Thyroid gland (tissue), 4 donors: ENCODE data around the gene TIMM21. TPM values are rescaled to one million over a fixed set of nuclear protein-coding genes. Genes with fewer than 3 reads are reported as not detected.
A peak's percentile ranks its signal among the peaks of the same experiment; 100 is the strongest.

Experiments used
- DNase-seq, 2 donors: peaks; one replicate each; pipeline ENCODE4 v3.0.0-alpha.2; 2019
- H3K27ac ChIP-seq, 3 donors: fragments of 200-600 bp; sonication (generic); 1 replicate in 2 of 3; 2 replicates in 1 of 3; pipeline ENCODE4 v1.5.1; 2016 to 2019; ENCODE audit warnings: mild to moderate bottlenecking in 1 of 3, moderate library complexity in 1 of 3
- H3K27me3 ChIP-seq: fragments of 200-600 bp; sonication (generic); one replicate; pipeline ENCODE4 v1.5.1; 2019
- H3K36me3 ChIP-seq, 2 donors: fragments of 200-600 bp; sonication (generic); one replicate each; pipeline ENCODE4 v1.5.1; 2016 to 2019
- H3K4me1 ChIP-seq, 2 donors: fragments of 200-600 bp; sonication (generic); one replicate each; pipeline ENCODE4 v1.5.1; 2017 to 2019
- H3K4me3 ChIP-seq, 3 donors: fragments of 200-600 bp; sonication (generic); replicated peaks in 1 of 3; 1 replicate in 2 of 3; 2 replicates in 1 of 3; pipeline ENCODE4 v1.5.1; 2016; ENCODE audit warnings: mild to moderate bottlenecking in 1 of 3
- H3K9me3 ChIP-seq: fragments of 200-600 bp; sonication (generic); one replicate; pipeline ENCODE4 v1.5.1; 2017
- POLR2A ChIP-seq, 2 donors: fragments of 450-650 bp; IDR thresholded peaks; one replicate each; pipeline ENCODE4 v1.6.1; 2017; ENCODE audit warnings: antibody characterized with exemption in 2 of 2, mild to moderate bottlenecking in 2 of 2, moderate library complexity in 1 of 2
- WGBS, 2 donors: methylation state at CpG; one replicate each; pipeline ENCODE4 v1.1.5; 2017; 5-methylcytosine and 5-hydroxymethylcytosine counted together
- intact Hi-C: fragments of 100-400 bp; cut with DNase I; formaldehyde crosslinking; loops from one replicate; pipeline ENCODE4 v1.15.1; 2023
- total RNA-seq, 4 donors: library from RNA; depleted of rRNA; stranded (reverse); fragments of >200 nt; gene quantifications; one replicate each; pipeline ENCODE4 v1.2.3, GENCODE V29; 2016
- TF ChIP-seq, protein P1 (sequence below), 6 experiments: fragments of 200-600 bp in 3 of 6; fragments of 450-650 bp in 3 of 6; sonication (generic) in 3 of 6; IDR thresholded peaks; one replicate each; pipeline ENCODE4 v1.5.1; 2016 to 2019; ENCODE audit warnings: antibody characterized with exemption in 6 of 6, mild to moderate bottlenecking in 2 of 6, inconsistent platforms in 1 of 6, moderate library complexity in 1 of 6

TIMM21 gene
- total RNA-seq, 4 donors from 2014 or later = 18.2 to 47.0 (median 27.9) TPM

DNA sequence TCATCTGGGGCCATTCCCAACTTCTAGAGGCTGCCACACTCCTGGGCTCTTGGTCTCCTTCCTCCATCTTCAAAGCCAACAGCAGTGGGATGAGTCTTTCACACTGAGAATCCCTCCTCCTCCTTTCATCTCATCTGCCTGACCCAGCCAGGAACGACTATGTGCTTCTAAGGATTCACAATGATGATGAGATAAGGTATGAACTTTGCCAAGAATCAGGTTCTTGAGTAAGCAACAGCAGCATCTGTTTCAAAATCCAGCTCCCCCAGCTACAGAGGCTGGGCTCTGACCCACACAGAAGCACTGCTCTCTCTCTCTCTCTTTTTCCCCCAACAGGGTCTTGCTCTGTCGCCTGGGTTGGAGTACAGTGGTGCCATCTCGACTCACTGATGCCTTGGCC lies 46.4 kb downstream of the TIMM21 start:
- no peaks in the 10 kb centered on the region for H3K9me3 ChIP-seq
- H3K27ac ChIP-seq = no peak overlapping the region
- no peak for DNase-seq
- H3K4me3 ChIP-seq = no peak overlapping the region
- H3K4me1 ChIP-seq = no peaks in the 10 kb centered on the region
- TF ChIP-seq, protein P1, sequence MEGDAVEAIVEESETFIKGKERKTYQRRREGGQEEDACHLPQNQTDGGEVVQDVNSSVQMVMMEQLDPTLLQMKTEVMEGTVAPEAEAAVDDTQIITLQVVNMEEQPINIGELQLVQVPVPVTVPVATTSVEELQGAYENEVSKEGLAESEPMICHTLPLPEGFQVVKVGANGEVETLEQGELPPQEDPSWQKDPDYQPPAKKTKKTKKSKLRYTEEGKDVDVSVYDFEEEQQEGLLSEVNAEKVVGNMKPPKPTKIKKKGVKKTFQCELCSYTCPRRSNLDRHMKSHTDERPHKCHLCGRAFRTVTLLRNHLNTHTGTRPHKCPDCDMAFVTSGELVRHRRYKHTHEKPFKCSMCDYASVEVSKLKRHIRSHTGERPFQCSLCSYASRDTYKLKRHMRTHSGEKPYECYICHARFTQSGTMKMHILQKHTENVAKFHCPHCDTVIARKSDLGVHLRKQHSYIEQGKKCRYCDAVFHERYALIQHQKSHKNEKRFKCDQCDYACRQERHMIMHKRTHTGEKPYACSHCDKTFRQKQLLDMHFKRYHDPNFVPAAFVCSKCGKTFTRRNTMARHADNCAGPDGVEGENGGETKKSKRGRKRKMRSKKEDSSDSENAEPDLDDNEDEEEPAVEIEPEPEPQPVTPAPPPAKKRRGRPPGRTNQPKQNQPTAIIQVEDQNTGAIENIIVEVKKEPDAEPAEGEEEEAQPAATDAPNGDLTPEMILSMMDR (IDR thresholded peaks at IDR 0.05) = no peak
- TF ChIP-seq POLR2A (IDR thresholded peaks at IDR 0.05) = no peak
- no peaks in the 10 kb centered on the region for H3K27me3 ChIP-seq
- H3K36me3 ChIP-seq = no peaks in the 10 kb centered on the region
- intact Hi-C loops = loop anchor here (5.0 kb wide), 2 partner anchors 148 to 358 kb away; no protein-coding TSS in a partner anchor
- WGBS, 2 donors = 46 to 51% methylated on average over 3 of the region's 3 CpGs

DNA sequence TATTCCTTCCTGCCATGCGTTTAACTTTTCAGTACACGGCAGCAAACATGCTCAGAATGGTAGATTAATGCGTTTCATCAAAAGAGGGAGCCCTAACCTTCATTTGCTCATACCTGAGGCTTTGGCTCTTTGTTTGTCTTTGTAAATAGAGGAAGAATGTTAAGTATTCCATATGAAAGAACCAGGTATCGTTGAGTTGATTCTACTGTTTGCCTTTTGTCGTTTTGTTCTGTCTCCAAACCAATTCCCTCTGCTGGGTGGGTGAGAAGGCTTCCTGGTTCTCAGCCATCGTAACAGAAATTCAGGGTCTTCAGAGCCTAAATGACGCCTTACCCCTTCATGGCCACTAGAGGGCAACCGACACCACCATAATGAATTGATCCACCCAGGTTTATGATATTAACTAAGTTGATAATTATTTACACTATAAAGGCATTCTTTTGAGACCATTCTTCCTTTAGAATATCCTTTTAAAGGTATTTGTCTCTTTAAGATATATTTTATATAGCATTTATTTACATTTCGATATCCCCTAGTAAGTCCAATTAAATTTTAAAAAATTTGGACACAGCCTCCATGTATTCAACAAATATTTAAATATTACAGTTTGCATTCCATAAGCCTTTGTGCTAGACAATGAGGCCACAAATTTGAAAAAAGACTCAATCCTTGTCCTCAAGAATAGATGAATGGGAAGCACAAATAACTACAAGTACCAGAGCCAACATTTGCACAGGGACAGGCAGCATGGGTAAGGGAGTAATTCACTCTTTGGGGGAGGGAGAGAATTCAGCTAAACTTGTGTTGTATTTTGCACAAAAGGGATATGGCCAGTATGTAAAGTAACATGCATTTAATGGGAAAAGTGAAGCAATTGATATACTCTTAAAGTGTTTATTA lies 48.1 kb downstream of the TIMM21 start:
- intact Hi-C loops = loop anchor here (5.0 kb wide), 2 partner anchors 146 to 356 kb away; no protein-coding TSS in a partner anchor

DNA sequence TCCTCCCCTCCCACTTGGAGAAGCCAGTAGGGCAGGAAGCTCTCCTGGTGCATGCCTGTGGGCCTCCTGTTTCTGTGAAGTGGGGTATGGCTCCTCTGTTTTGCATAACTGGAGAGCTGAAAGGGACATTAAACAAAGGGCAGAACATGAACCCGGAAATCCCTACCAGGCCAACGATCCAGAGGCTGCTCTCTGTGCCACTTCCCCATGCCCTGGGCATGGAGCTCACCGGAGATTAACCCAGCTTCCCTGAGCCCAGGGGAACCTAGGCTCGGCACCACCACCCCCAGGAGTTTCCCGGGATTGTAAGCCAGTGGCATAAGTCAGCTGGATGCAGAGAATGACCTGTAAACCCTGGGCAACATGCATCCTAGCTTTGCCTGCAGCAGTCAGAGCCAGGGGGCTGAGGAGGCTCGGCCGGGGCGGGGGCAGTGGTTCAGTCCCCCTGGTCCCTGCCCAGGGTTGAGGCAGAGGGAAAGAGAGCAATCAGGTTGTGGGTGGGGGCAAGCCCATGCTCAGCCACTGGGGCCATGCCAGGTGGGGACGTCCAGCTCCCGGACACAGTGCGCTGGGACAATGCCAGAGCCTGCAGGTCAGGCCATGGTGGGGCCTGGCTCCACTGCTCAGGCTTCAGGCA lies 49.5 kb downstream of the TIMM21 start:
- H3K4me1 ChIP-seq = no peaks in the 10 kb centered on the region
- no peaks in the 10 kb centered on the region for H3K27me3 ChIP-seq
- H3K4me3 ChIP-seq = no peak overlapping the region
- DNase-seq = no peak
- 78 to 81% methylated on average over 8 to 11 of the region's 11 CpGs for WGBS, 2 donors
- H3K27ac ChIP-seq = no peak overlapping the region
- H3K9me3 ChIP-seq = no peaks in the 10 kb centered on the region
- no peaks in the 10 kb centered on the region for H3K36me3 ChIP-seq
- intact Hi-C loops = loop anchor here (5.0 kb wide), 2 partner anchors 144 to 354 kb away; no protein-coding TSS in a partner anchor
- TF ChIP-seq POLR2A (IDR thresholded peaks at IDR 0.05) = no peak
- TF ChIP-seq, protein P1 (IDR thresholded peaks at IDR 0.05) = no peak

More for the DNA sequence above, 48.1 kb downstream of the TIMM21 start:
- Histone ChIP-seq H3K27me3 (no peaks in the 10 kb centered on the region), H3K4me1 (no peaks in the 10 kb centered on the region), H3K4me3 (no peak overlapping the region), H3K9me3 (no peaks in the 10 kb centered on the region), H3K27ac (no peak overlapping the region), H3K36me3 (no peaks in the 10 kb centered on the region)
- TF ChIP-seq POLR2A (IDR thresholded peaks at IDR 0.05) = no peak
- TF ChIP-seq, protein P1 (IDR thresholded peaks at IDR 0.05) = peak; percentile 73 to 86 (median 84)
- peak; percentile 26 to 35 for DNase-seq
- WGBS, 2 donors = 4 to 6% methylated on average over 9 of the region's 9 CpGs

DNA sequence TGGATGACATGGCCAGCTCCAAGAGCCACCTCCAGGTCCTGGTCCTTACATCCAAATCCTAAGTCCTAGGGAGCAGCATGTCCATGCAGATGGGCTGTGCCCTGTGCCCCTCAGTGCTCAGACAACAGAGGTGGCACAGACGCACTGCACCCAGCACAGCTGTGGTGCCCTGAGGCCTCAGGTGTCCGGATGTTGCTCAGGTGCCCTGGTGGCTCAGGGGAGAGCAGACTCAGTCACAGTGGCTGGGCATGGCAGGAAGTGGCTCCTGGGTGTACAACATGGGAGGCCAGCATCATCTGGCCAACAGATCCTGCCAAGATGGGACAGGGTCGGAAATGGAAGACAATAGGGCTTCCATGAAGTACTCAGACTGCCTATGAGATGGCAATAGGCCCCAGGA lies 50.1 kb downstream of the TIMM21 start:
- no peak for DNase-seq
- H3K27ac ChIP-seq = no peak overlapping the region
- intact Hi-C loops = loop anchor here (5.0 kb wide), 2 partner anchors 144 to 354 kb away; no protein-coding TSS in a partner anchor

More for the DNA sequence above, 50.1 kb downstream of the TIMM21 start:
- no peaks in the 10 kb centered on the region for H3K9me3 ChIP-seq
- no peaks in the 10 kb centered on the region for H3K36me3 ChIP-seq
- no peaks in the 10 kb centered on the region for H3K4me1 ChIP-seq
- H3K4me3 ChIP-seq = no peak overlapping the region
- WGBS, 2 donors = 88 to 98% methylated on average over 3 of the region's 3 CpGs
- TF ChIP-seq, protein P1 (IDR thresholded peaks at IDR 0.05) = no peak
- TF ChIP-seq POLR2A (IDR thresholded peaks at IDR 0.05) = no peak
- H3K27me3 ChIP-seq = no peaks in the 10 kb centered on the region
